ENCODE data around the gene ILDR2. TPM values are rescaled to one million over a fixed set of nuclear protein-coding genes. Genes with fewer than 3 reads are reported as not detected.

The ILDR2 gene
- total RNA-seq, 2 experiments from 2014 or later: 6.8 to 8.4 TPM

GRCh38 chr1:166937329-166937728 lies 38.0 kb downstream of the ILDR2 start:
- Mint-ChIP-seq H3K27ac (no peak overlapping the region), H3K27me3 (no peaks in the 10 kb centered on the region), H3K9me3 (no peaks in the 10 kb centered on the region), H3K4me1 (no peaks in the 10 kb centered on the region), H3K36me3 (ENCODE audit: low read depth) (no peaks in the 10 kb centered on the region), H3K4me3 (no peak overlapping the region)
- DNase-seq: no peak
- POLR2A ChIA-PET: no interaction called here
- CTCF ChIA-PET: interaction anchor here (0.7 to 1.2 kb wide), 2 partner anchors 25 to 120 kb away, joined by 3 read pairs; no protein-coding TSS in a partner anchor

GRCh38 chr1:166933633-166934032 lies 41.7 kb downstream of the ILDR2 start:
- Mint-ChIP-seq H3K9me3 (no peaks in the 10 kb centered on the region), H3K4me1 (no peaks in the 10 kb centered on the region), H3K36me3 (ENCODE audit: low read depth) (no peaks in the 10 kb centered on the region), H3K4me3 (no peak overlapping the region), H3K27ac (no peak overlapping the region), H3K27me3 (no peaks in the 10 kb centered on the region)
- CTCF ChIA-PET: interaction anchor here (0.8 to 1.2 kb wide), 2 partner anchors 18 to 24 kb away, joined by 3 read pairs; no protein-coding TSS in a partner anchor
- no peak for DNase-seq
- POLR2A ChIA-PET: no interaction called here

GRCh38 chr1:166933140-166933539 lies 42.2 kb downstream of the ILDR2 start:
- Mint-ChIP-seq H3K9me3 (no peaks in the 10 kb centered on the region), H3K27ac (no peak overlapping the region), H3K4me1 (no peaks in the 10 kb centered on the region), H3K4me3 (no peak overlapping the region), H3K36me3 (ENCODE audit: low read depth) (no peaks in the 10 kb centered on the region), H3K27me3 (no peaks in the 10 kb centered on the region)
- POLR2A ChIA-PET: no interaction called here
- no peak for DNase-seq
- CTCF ChIA-PET: no interaction called here

- H3K4me3 Mint-ChIP-seq: no peak overlapping the region
- no peak overlapping the region for H3K27ac Mint-ChIP-seq
- H3K4me1 Mint-ChIP-seq: no peaks in the 10 kb centered on the region
- peaks cover 2% of the 10 kb centered on the region for H3K36me3 Mint-ChIP-seq (ENCODE audit: low read depth)
- no peak for DNase-seq
- CTCF ChIA-PET: interaction anchor here (1.5 kb wide), 1 partner anchor 12 kb away, joined by 4 read pairs; no protein-coding TSS in a partner anchor
- H3K27me3 Mint-ChIP-seq: no peaks in the 10 kb centered on the region
- POLR2A ChIA-PET: no interaction called here
- no peaks in the 10 kb centered on the region for H3K9me3 Mint-ChIP-seq
Observed at GRCh38 chr1:166929911-166930310, 45.4 kb downstream of the ILDR2 start.

- no peak for DNase-seq
- Mint-ChIP-seq H3K27ac (no peak overlapping the region), H3K4me3 (no peak overlapping the region), H3K36me3 (ENCODE audit: low read depth) (peaks cover 2% of the 10 kb centered on the region), H3K27me3 (peaks cover 1% of the 10 kb centered on the region), H3K9me3 (no peaks in the 10 kb centered on the region), H3K4me1 (no peaks in the 10 kb centered on the region)
- CTCF ChIA-PET: interaction anchor here (0.8 kb wide), 1 partner anchor 11 kb away, joined by 3 read pairs; no protein-coding TSS in a partner anchor
- POLR2A ChIA-PET: no interaction called here
Observed at GRCh38 chr1:166927701-166928100, 47.6 kb downstream of the ILDR2 start.

GRCh38 chr1:166925810-166926478 lies 49.4 kb downstream of the ILDR2 start:
- Mint-ChIP-seq H3K27me3 (peaks cover 18% of the 10 kb centered on the region), H3K27ac (no peak overlapping the region), H3K4me3 (no peak overlapping the region), H3K9me3 (no peaks in the 10 kb centered on the region), H3K4me1 (no peaks in the 10 kb centered on the region), H3K36me3 (ENCODE audit: low read depth) (peaks cover 8% of the 10 kb centered on the region)
- CTCF ChIA-PET: interaction anchor here (0.7 to 1.7 kb wide), 4 partner anchors 15 to 133 kb away, joined by 3 to 10 read pairs (median 3); no protein-coding TSS in a partner anchor
- POLR2A ChIA-PET: no interaction called here
- DNase-seq: no peak

GRCh38 chr1:166924823-166925541 lies 50.4 kb downstream of the ILDR2 start:
- DNase-seq: no peak
- peaks cover 23% of the 10 kb centered on the region for H3K27me3 Mint-ChIP-seq
- H3K27ac Mint-ChIP-seq: no peak overlapping the region
- H3K36me3 Mint-ChIP-seq (ENCODE audit: low read depth): peaks cover 8% of the 10 kb centered on the region
- no peak overlapping the region for H3K4me3 Mint-ChIP-seq
- no peaks in the 10 kb centered on the region for H3K4me1 Mint-ChIP-seq
- ChIA-PET POLR2A (no interaction called here), CTCF (interaction anchor here (0.7 to 1.3 kb wide), 3 partner anchors 19 to 134 kb away, joined by 3 read pairs; no protein-coding TSS in a partner anchor)
- no peaks in the 10 kb centered on the region for H3K9me3 Mint-ChIP-seq

GRCh38 chr1:166920561-166921475 lies 54.5 kb downstream of the ILDR2 start:
- H3K27me3 Mint-ChIP-seq: peaks cover 33% of the 10 kb centered on the region
- H3K4me3 Mint-ChIP-seq: no peak overlapping the region
- CTCF ChIA-PET: interaction anchor here (6.8 kb wide), 1 partner anchor 10 kb away, joined by 33 read pairs; no protein-coding TSS in a partner anchor
- no peaks in the 10 kb centered on the region for H3K9me3 Mint-ChIP-seq
- no peak for DNase-seq
- H3K27ac Mint-ChIP-seq: no peak overlapping the region
- H3K36me3 Mint-ChIP-seq (ENCODE audit: low read depth): peaks cover 6% of the 10 kb centered on the region
- POLR2A ChIA-PET: no interaction called here
- no peaks in the 10 kb centered on the region for H3K4me1 Mint-ChIP-seq

- Mint-ChIP-seq H3K4me3 (no peak overlapping the region), H3K36me3 (ENCODE audit: low read depth) (peaks cover 6% of the 10 kb centered on the region), H3K4me1 (no peaks in the 10 kb centered on the region), H3K27me3 (peaks cover 33% of the 10 kb centered on the region), H3K9me3 (no peaks in the 10 kb centered on the region), H3K27ac (no peak overlapping the region)
- ChIA-PET CTCF (interaction anchor here (6.8 kb wide), 1 partner anchor 8 kb away, joined by 33 read pairs; no protein-coding TSS in a partner anchor), POLR2A (no interaction called here)
- DNase-seq: no peak
Observed at GRCh38 chr1:166918956-166919316, 56.4 kb downstream of the ILDR2 start.

GRCh38 chr1:166918088-166918955 lies 57.0 kb downstream of the ILDR2 start:
- ChIA-PET CTCF (interaction anchor here (1.3 to 10.6 kb wide), 4 partner anchors 8 to 139 kb away, joined by 4 to 278 read pairs (median 18); no protein-coding TSS in a partner anchor), POLR2A (no interaction called here)
- Mint-ChIP-seq H3K27ac (no peak overlapping the region), H3K4me1 (no peaks in the 10 kb centered on the region), H3K27me3 (peaks cover 33% of the 10 kb centered on the region), H3K4me3 (no peak overlapping the region), H3K9me3 (no peaks in the 10 kb centered on the region), H3K36me3 (ENCODE audit: low read depth) (peaks cover 6% of the 10 kb centered on the region)
- DNase-seq: no peak

GRCh38 chr1:166915941-166916340 lies 59.4 kb downstream of the ILDR2 start:
- H3K4me3 Mint-ChIP-seq: no peak overlapping the region
- peaks cover 3% of the 10 kb centered on the region for H3K9me3 Mint-ChIP-seq
- peaks cover 5% of the 10 kb centered on the region for H3K36me3 Mint-ChIP-seq (ENCODE audit: low read depth)
- no peak overlapping the region for H3K27ac Mint-ChIP-seq
- POLR2A ChIA-PET: no interaction called here
- peaks cover 2% of the 10 kb centered on the region for H3K4me1 Mint-ChIP-seq
- DNase-seq: no peak
- CTCF ChIA-PET: interaction anchor here (0.7 to 10.6 kb wide), 4 partner anchors 10 to 304 kb away, joined by 3 to 278 read pairs (median 6); partner anchors contain the start of gene POU2F1
- peaks cover 19% of the 10 kb centered on the region for H3K27me3 Mint-ChIP-seq

GRCh38 chr1:166915042-166915441 lies 60.3 kb downstream of the ILDR2 start:
- DNase-seq: no peak
- no peak overlapping the region for H3K27ac Mint-ChIP-seq
- ChIA-PET POLR2A (no interaction called here), CTCF (interaction anchor here (1.1 to 10.6 kb wide), 3 partner anchors 9 to 305 kb away, joined by 4 to 278 read pairs (median 7); partner anchors contain the start of gene POU2F1)
- peaks cover 7% of the 10 kb centered on the region for H3K4me1 Mint-ChIP-seq
- H3K27me3 Mint-ChIP-seq: peaks cover 14% of the 10 kb centered on the region
- peaks cover 5% of the 10 kb centered on the region for H3K36me3 Mint-ChIP-seq (ENCODE audit: low read depth)
- H3K9me3 Mint-ChIP-seq: peaks cover 3% of the 10 kb centered on the region
- no peak overlapping the region for H3K4me3 Mint-ChIP-seq
